ENCODE measurements around the gene GCC2. TPM values are rescaled to one million over a fixed set of nuclear protein-coding genes. Genes with fewer than 3 reads are reported as not detected.

GCC2 gene
- total and polyA plus RNA-seq, 2 of the 8 experiments (the other 6 are each of a cell fraction or from before 2014, with no cell fraction given) = 4.6 to 54.9 TPM

DNA sequence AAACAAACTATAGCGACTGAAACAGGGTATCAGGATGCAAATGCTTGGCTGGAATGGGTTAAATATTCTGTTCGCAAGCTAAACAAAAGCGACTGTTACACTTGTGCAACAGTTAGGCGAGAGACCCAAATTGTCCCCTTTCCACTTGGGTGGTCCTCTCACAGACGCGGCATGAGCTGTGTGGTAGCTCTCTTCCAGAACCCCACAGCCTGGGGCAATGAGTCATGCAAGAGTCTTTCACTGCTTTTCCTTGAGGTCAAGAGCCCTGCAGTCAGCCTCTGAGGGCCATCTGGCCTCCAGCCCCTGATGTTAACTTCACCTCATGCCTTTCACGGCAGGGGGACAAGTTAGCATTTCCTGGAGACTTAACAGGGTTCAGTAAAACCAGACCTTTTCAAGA lies 45.5 kb upstream of the GCC2 start:
- peak; percentile 66 for FAIRE-seq
- H4K91ac ChIP-seq (replicated peaks; ENCODE audit: insufficient read length, low read length) = no peak overlapping the region
- no peaks in the 10 kb centered on the region for H3K79me1 ChIP-seq (ENCODE audit: low read depth, low read length)
- ChIA-PET CTCF (ENCODE audit: partially characterized antibody) (interaction anchor here (0.7 to 2.0 kb wide), 9 partner anchors 19 to 233 kb away, joined by 3 to 8 read pairs (median 4); partner anchors contain the start of gene GCC2), POLR2A (ENCODE audit: partially characterized antibody) (interaction anchor here (0.6 to 3.0 kb wide), 8 partner anchors 12 to 381 kb away, joined by 3 to 18 read pairs (median 5); partner anchors contain the start of genes GCC2 and LIMS1)
- H2AFZ ChIP-seq (ENCODE audit: low read length) = no peak overlapping the region
- no peak overlapping the region; a peak in 1 of 8 replicates for H3K4me3 ChIP-seq (ENCODE audit: extremely low read depth in 1 of 4, insufficient read depth in 2 of 4, low read depth in 3 of 4, low read length in 4 of 4)
- no peak overlapping the region for H3K23ac ChIP-seq (ENCODE audit: insufficient read length)
- H2BK120ac ChIP-seq (replicated peaks; ENCODE audit: low read depth, low read length) = no peak overlapping the region
- no peak overlapping the region for H3K4ac ChIP-seq (replicated peaks; ENCODE audit: insufficient read length, low read depth, low read length)
- H4K5ac ChIP-seq (ENCODE audit: insufficient read length, low read depth, low read length) = no peak overlapping the region
- H3K27ac ChIP-seq (ENCODE audit: low read depth, low read length) = 0 out of 2 replicates have a peak overlapping the region, but pooled peaks have one; percentile 73
- H3K79me2 ChIP-seq (ENCODE audit: control insufficient read depth in 1 of 2, insufficient read depth in 2 of 2, low read length in 2 of 2) = no peaks in the 10 kb centered on the region
- H3K14ac ChIP-seq (ENCODE audit: insufficient read length) = no peak overlapping the region
- no peak overlapping the region for H2BK15ac ChIP-seq (ENCODE audit: low read length)
- H3K4me2 ChIP-seq (ENCODE audit: insufficient read depth in 1 of 2, low read depth in 2 of 2, low read length in 2 of 2) = 0 out of 4 replicates have a peak overlapping the region, but pooled peaks have one; percentile 16 to 37
- H3K23me2 ChIP-seq (ENCODE audit: low read depth, low read length) = no peaks in the 10 kb centered on the region; the same call in 1 of the 2 replicates
- H3K18ac ChIP-seq (ENCODE audit: extremely low read depth, low read length) = no peak overlapping the region
- DNase-seq (ENCODE audit: low read depth in 1 of 2, low spot score in 2 of 2) = peak; percentile 64 to 66
- H3K27me3 ChIP-seq (replicated peaks in 1 of 4; ENCODE audit: control insufficient read depth in 3 of 4, extremely low read depth in 1 of 4, insufficient read depth in 3 of 4, low read length in 3 of 4) = no peaks in the 10 kb centered on the region
- H2BK20ac ChIP-seq (ENCODE audit: low read length) = no peak overlapping the region; the same call in 1 of the 2 replicates
- no peak overlapping the region for H3K9ac ChIP-seq (replicated peaks in 1 of 4; ENCODE audit: extremely low read depth in 1 of 4, low read depth in 3 of 4, low read length in 3 of 4)
- no peak overlapping the region for H3K56ac ChIP-seq (replicated peaks; ENCODE audit: insufficient read length, low read depth, low read length)
- peaks cover 0 to 5% (median 0%) of the 10 kb centered on the region in 4 experiments; a peak in 2 of 8 replicates for H3K36me3 ChIP-seq (ENCODE audit: control insufficient read depth in 2 of 4, insufficient read depth in 4 of 4, low read length in 3 of 4)
- H4K8ac ChIP-seq (ENCODE audit: extremely low read depth, insufficient read depth, low read length) = no peak overlapping the region
- peaks cover 22% of the 10 kb centered on the region in 2 experiments for H3K9me3 ChIP-seq (ENCODE audit: insufficient read depth in 2 of 2, low read depth in 1 of 2, low read length in 1 of 2)
- H4K20me1 ChIP-seq (replicated peaks in 1 of 2; ENCODE audit: control insufficient read depth in 1 of 2, insufficient read depth in 2 of 2, low read length in 2 of 2) = no peaks in the 10 kb centered on the region
- no peak overlapping the region for H2AK5ac ChIP-seq (ENCODE audit: low read depth, low read length)
- peak overlapping the region; percentile 76; the same call in 1 of the 2 replicates for H2BK5ac ChIP-seq (ENCODE audit: low read depth, low read length)
- no peak overlapping the region for H2BK12ac ChIP-seq (ENCODE audit: low read depth, low read length)
- H3K4me1 ChIP-seq (replicated peaks in 1 of 4; ENCODE audit: control insufficient read depth in 3 of 4, insufficient read depth in 4 of 4, low read length in 3 of 4) = peaks cover 0 to 10% (median under 1%) of the 10 kb centered on the region in 4 experiments; a peak in 1 of 7 replicates
- 40% methylated on average over 7 of the region's 7 CpGs; no CpG with 5 or more reads in 1 of the 2 experiments for WGBS, 2 experiments (ENCODE audit: extremely low coverage in 1 of 2, insufficient coverage in 1 of 2, insufficient read length in 1 of 2, insufficient replicate concordance in 2 of 2, low coverage in 1 of 2, low lambda C conversion rate in 2 of 2, missing lambda C conversion rate in 1 of 2)
- TF ChIP-seq JUND (IDR thresholded peaks at IDR 0.05; ENCODE audit: low read length) (peak; percentile 89), HDAC2 (IDR thresholded peaks at IDR 0.05; ENCODE audit: borderline replicate concordance in 1 of 2, low read depth in 2 of 2, low read length in 2 of 2) (no peak), RXRA (IDR thresholded peaks at IDR 0.05; ENCODE audit: insufficient read depth, low read depth, low read length) (no peak), MAX (IDR thresholded peaks at IDR 0.05) (no peak; the same call in 1 of the 2 replicates), CEBPB (IDR thresholded peaks at IDR 0.05; ENCODE audit: low read depth, low read length) (peak; percentile 53; the same call in 1 of the 2 replicates), FOSL1 (IDR thresholded peaks at IDR 0.05; ENCODE audit: insufficient read depth, low read depth, low read length) (no peak), SP2 (IDR thresholded peaks at IDR 0.05; ENCODE audit: low read length) (no peak), NANOG (IDR thresholded peaks at IDR 0.05; ENCODE audit: insufficient read depth, low read depth, low read length, poor library complexity, severe bottlenecking) (no peak), HDAC6 (IDR thresholded peaks at IDR 0.05; ENCODE audit: low read depth, low read length) (no peak), RBBP5 (IDR thresholded peaks at IDR 0.05; ENCODE audit: borderline replicate concordance, low read depth, low read length) (no peak), SIN3A (conservative IDR thresholded peaks at IDR 0.05 in 1 of 2, IDR thresholded peaks at IDR 0.05 in 1 of 2; ENCODE audit: low read depth in 1 of 2, low read length in 2 of 2) (no peak), TAF1 (IDR thresholded peaks at IDR 0.05; ENCODE audit: low read depth, low read length) (peak; percentile 48)
